ENCODE results near the gene ASCC3. TPM values are rescaled to one million over a fixed set of nuclear protein-coding genes. Genes with fewer than 3 reads are reported as not detected.
A peak's percentile ranks its signal among the peaks of the same experiment; 100 is the strongest.

ASCC3 gene
- polyA plus RNA-seq, 10 donors: 12.1 to 21.4 (median 17.8) TPM

GRCh38 chr6:100575921-100576320 lies 305.2 kb downstream of the ASCC3 start:
- DNase-seq: no peak

GRCh38 chr6:100574836-100575235 lies 306.3 kb downstream of the ASCC3 start:
- DNase-seq: no peak

- DNase-seq: peak; percentile 15 to 45 (median 27)
Measured at GRCh38 chr6:100573166-100573565, 308.0 kb downstream of the ASCC3 start.

GRCh38 chr6:100568255-100568654 lies 312.9 kb downstream of the ASCC3 start:
- DNase-seq: no peak

- DNase-seq: no peak
Measured at GRCh38 chr6:100566563-100566962, 314.6 kb downstream of the ASCC3 start.

GRCh38 chr6:100565439-100566104 lies 315.6 kb downstream of the ASCC3 start:
- no peak for DNase-seq

- no peak for DNase-seq
Measured at GRCh38 chr6:100559859-100560258, 321.3 kb downstream of the ASCC3 start.

GRCh38 chr6:100554228-100554627 lies 326.9 kb downstream of the ASCC3 start:
- DNase-seq: no peak

GRCh38 chr6:100553243-100553642 lies 327.9 kb downstream of the ASCC3 start:
- no peak for DNase-seq

- peak in 1 of 3 donors; percentile 47 for DNase-seq
Measured at GRCh38 chr6:100549406-100550167, 331.5 kb downstream of the ASCC3 start.

- no peak for DNase-seq
Measured at GRCh38 chr6:100538086-100538485, 343.0 kb downstream of the ASCC3 start.

GRCh38 chr6:100518588-100518987 lies 362.5 kb downstream of the ASCC3 start:
- DNase-seq: no peak

- DNase-seq: no peak
Measured at GRCh38 chr6:100517633-100518032, 363.5 kb downstream of the ASCC3 start.

- no peak for DNase-seq
Measured at GRCh38 chr6:100517106-100517505, 364.0 kb downstream of the ASCC3 start.

GRCh38 chr6:100514660-100515059 lies 366.5 kb downstream of the ASCC3 start:
- no peak for DNase-seq

GRCh38 chr6:100512203-100512862 lies 368.8 kb downstream of the ASCC3 start:
- no peak for DNase-seq

- DNase-seq: no peak
Measured at GRCh38 chr6:100509101-100509500, 372.0 kb downstream of the ASCC3 start.

- DNase-seq: no peak
Measured at GRCh38 chr6:100506651-100507050, 374.5 kb downstream of the ASCC3 start.

GRCh38 chr6:100504786-100505737 lies 376.1 kb downstream of the ASCC3 start:
- peak; percentile 54 to 62 (median 57) for DNase-seq

GRCh38 chr6:100503043-100503705 lies 378.0 kb downstream of the ASCC3 start:
- DNase-seq: peak in 2 of 3 donors; percentile 36 to 38

Measured in muscle of back (tissue), 11 donors.